Large intestine (tissue), 3 donors: ENCODE measurements around the gene GID8. TPM values are rescaled to one million over a fixed set of nuclear protein-coding genes. Genes with fewer than 3 reads are reported as not detected.

Experiments used
- DNase-seq, 2 donors: peaks; one replicate each; pipeline versions ENCODE4 v3.0.0 to v3.0.0-alpha.2; 2013
- H3K27ac ChIP-seq: one replicate; pipeline ENCODE4 v1.5.1; 2013; ENCODE audit warnings: low read length
- H3K27me3 ChIP-seq: 2 replicates; pipeline ENCODE4 v1.6.1; 2013; ENCODE audit warnings: low read length; ENCODE audit not compliant: control insufficient read depth, insufficient read depth
- H3K36me3 ChIP-seq: 2 replicates; pipeline ENCODE4 v1.6.1; 2013; ENCODE audit warnings: low read length; ENCODE audit not compliant: control insufficient read depth, insufficient read depth
- H3K4me1 ChIP-seq: one replicate; pipeline ENCODE4 v1.6.1; 2013; ENCODE audit warnings: low read length; ENCODE audit not compliant: control insufficient read depth, insufficient read depth
- H3K4me3 ChIP-seq: one replicate; pipeline ENCODE4 v1.5.1; 2013; ENCODE audit warnings: low read length
- H3K9me3 ChIP-seq: one replicate; pipeline ENCODE4 v1.6.1; 2013; ENCODE audit warnings: mild to moderate bottlenecking, low read depth, low read length, moderate library complexity; ENCODE audit not compliant: control insufficient read depth
- WGBS: methylation state at CpG from one replicate; pipeline ENCODE4 v1.1.5; 2013; ENCODE audit warnings: low lambda C conversion rate; ENCODE audit not compliant: insufficient coverage; 5-methylcytosine and 5-hydroxymethylcytosine counted together
- polyA plus RNA-seq: library from polyadenylated mRNA; unstranded; fragments of 120-200 nt; gene quantifications from one replicate; pipeline ENCODE4 v1.2.1, GENCODE V29; 2013

The GID8 gene
- polyA plus RNA-seq, 1 donor: 32.2 TPM

GRCh38 chr20:62931464-62931863 is 6.5 kb upstream of the GID8 start:
- WGBS: 100% methylated on average over 2 of the region's 9 CpGs
- Histone ChIP-seq H3K27me3 (no peaks in the 10 kb centered on the region), H3K27ac (no peak overlapping the region), H3K4me1 (peaks cover 23% of the 10 kb centered on the region), H3K9me3 (no peaks in the 10 kb centered on the region), H3K4me3 (no peak overlapping the region), H3K36me3 (peaks cover 18% of the 10 kb centered on the region)
- no peak for DNase-seq

GRCh38 chr20:62933966-62934365 is 4.0 kb upstream of the GID8 start:
- no peaks in the 10 kb centered on the region for H3K27me3 ChIP-seq
- DNase-seq: no peak
- no CpG with 5 or more reads among the region's 3 CpGs for WGBS
- H3K36me3 ChIP-seq: peaks cover 18% of the 10 kb centered on the region
- H3K4me1 ChIP-seq: peaks cover 4% of the 10 kb centered on the region
- no peak overlapping the region for H3K4me3 ChIP-seq
- no peaks in the 10 kb centered on the region for H3K9me3 ChIP-seq
- no peak overlapping the region for H3K27ac ChIP-seq

GRCh38 chr20:62935204-62935967 is 2.6 kb upstream of the GID8 start:
- WGBS: 88% methylated on average over 5 of the region's 12 CpGs
- no peak overlapping the region for H3K4me3 ChIP-seq

DNA sequence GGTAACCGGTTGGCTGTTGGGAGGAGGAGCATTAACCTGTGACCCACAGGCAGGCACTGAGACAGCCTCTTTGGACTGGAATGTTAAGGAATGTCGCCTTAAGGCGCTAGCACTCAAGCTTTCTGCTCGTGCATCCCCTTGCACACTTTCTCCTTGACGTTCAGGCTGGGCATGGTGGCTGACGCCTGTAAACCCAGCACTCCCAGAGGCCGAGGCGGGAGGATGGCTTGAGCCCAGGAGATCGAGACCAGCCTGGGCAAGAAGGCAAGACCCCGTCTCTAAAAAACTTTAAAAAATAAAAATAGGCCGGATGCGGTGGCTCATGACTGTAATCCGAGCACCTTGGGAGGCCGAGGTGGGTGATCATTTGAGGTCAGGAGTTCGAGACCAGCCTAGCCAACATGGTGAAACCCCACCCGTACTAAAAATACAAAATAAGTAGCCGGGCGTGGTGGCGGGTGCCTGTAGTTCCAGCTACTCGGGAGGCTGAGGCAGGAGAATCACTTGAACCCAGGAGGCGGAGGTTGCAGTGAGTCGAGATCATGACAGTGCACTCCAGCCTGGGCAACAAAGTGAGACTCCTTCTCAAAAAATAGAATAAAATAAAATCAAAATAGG is 1.9 kb upstream of the GID8 start:
- no peak for DNase-seq
- Histone ChIP-seq H3K27ac (no peak overlapping the region), H3K9me3 (no peaks in the 10 kb centered on the region), H3K27me3 (no peaks in the 10 kb centered on the region), H3K4me1 (peaks cover 11% of the 10 kb centered on the region), H3K36me3 (peaks cover 25% of the 10 kb centered on the region), H3K4me3 (peak overlapping the region; percentile 97)
- WGBS: no CpG with 5 or more reads among the region's 22 CpGs

More at GRCh38 chr20:62935204-62935967, 2.6 kb upstream of the GID8 start:
- Histone ChIP-seq H3K36me3 (peaks cover 21% of the 10 kb centered on the region), H3K27ac (no peak overlapping the region), H3K9me3 (no peaks in the 10 kb centered on the region), H3K4me1 (peaks cover 11% of the 10 kb centered on the region), H3K27me3 (no peaks in the 10 kb centered on the region)
- no peak for DNase-seq

GRCh38 chr20:62937268-62938104 is 461 bp upstream of the GID8 start:
- WGBS: no CpG with 5 or more reads among the region's 92 CpGs
- DNase-seq: peak; percentile 98
- H3K9me3 ChIP-seq: no peaks in the 10 kb centered on the region
- H3K4me1 ChIP-seq: peaks cover 11% of the 10 kb centered on the region
- peaks cover 32% of the 10 kb centered on the region for H3K36me3 ChIP-seq
- peak overlapping the region; percentile 97 for H3K4me3 ChIP-seq
- H3K27me3 ChIP-seq: no peaks in the 10 kb centered on the region
- H3K27ac ChIP-seq: peak overlapping the region; percentile 93

DNA sequence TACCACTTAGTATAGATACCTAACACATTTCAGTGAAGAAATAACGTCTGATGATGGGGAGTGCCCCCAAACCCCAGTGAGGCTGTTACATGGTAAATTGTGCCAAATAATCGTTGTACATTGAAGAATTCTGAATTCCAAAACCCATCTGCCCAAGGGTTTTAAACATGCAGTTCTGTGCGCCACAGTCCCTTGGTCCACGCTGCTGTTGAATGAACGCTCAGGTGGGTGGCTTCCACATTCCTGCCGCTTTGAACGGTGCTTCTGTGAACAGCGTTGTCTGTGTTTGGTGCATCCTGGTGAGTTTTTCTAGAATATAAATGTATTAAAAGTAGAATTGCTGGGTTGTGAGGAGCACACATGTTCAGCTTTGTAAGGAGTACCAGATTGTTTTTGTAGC is 2.9 kb downstream of the GID8 start:
- Histone ChIP-seq H3K36me3 (peaks cover 50% of the 10 kb centered on the region), H3K27ac (no peak overlapping the region), H3K4me1 (peaks cover 9% of the 10 kb centered on the region), H3K27me3 (no peaks in the 10 kb centered on the region), H3K9me3 (no peaks in the 10 kb centered on the region), H3K4me3 (no peak overlapping the region)
- no peak for DNase-seq
- no CpG with 5 or more reads among the region's 8 CpGs for WGBS

DNA sequence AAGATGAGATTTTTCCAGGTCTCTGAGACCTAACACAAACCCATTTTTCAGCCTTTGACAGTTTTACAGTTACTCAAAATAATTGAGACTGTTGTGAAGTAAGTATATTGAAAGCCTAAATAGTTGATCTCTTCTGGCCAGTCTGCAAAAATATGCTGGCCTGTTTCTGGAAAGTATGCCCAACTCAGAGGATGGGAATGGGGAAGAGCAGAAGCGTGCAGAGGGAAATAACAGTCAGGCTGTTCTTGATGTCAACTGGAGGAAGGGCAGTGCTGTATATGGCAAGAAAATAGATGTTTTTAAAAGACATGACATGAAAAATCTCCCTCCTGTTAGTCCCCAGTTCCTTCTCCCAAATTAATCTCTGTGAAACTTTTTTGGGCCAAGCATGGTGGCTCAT is 3.8 kb downstream of the GID8 start:
- Histone ChIP-seq H3K36me3 (peaks cover 57% of the 10 kb centered on the region), H3K27ac (no peak overlapping the region), H3K9me3 (no peaks in the 10 kb centered on the region), H3K4me3 (no peak overlapping the region), H3K4me1 (peaks cover 8% of the 10 kb centered on the region), H3K27me3 (no peaks in the 10 kb centered on the region)
- DNase-seq: no peak
- WGBS: no CpG with 5 or more reads among the region's 1 CpG

- Histone ChIP-seq H3K27me3 (no peaks in the 10 kb centered on the region), H3K27ac (no peak overlapping the region), H3K9me3 (no peaks in the 10 kb centered on the region), H3K4me3 (no peak overlapping the region), H3K36me3 (peaks cover 62% of the 10 kb centered on the region), H3K4me1 (peaks cover 8% of the 10 kb centered on the region)
- no CpG with 5 or more reads among the region's 2 CpGs for WGBS
- no peak for DNase-seq
These were observed 4.5 kb downstream of the GID8 start for GRCh38 chr20:62942456-62942855.

DNA sequence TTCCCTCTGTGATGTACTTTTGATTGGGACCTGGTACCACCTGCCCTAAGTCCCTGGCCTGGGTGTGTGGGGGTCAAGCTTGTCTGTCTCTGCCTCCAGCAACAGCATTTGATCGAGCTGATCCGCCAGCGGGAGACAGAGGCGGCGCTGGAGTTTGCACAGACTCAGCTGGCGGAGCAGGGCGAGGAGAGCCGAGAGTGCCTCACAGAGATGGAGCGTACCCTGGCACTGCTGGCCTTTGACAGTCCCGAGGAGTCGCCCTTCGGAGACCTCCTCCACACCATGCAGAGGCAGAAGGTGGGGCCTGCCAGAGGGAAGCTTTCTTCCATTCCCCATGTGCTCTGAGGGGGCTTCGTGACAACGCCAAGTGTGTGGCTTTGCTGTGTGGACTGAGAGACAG is 5.4 kb downstream of the GID8 start:
- Histone ChIP-seq H3K36me3 (peaks cover 68% of the 10 kb centered on the region), H3K27me3 (no peaks in the 10 kb centered on the region), H3K9me3 (no peaks in the 10 kb centered on the region), H3K27ac (no peak overlapping the region), H3K4me3 (no peak overlapping the region), H3K4me1 (peaks cover 8% of the 10 kb centered on the region)
- DNase-seq: no peak
- WGBS: no CpG with 5 or more reads among the region's 14 CpGs

DNA sequence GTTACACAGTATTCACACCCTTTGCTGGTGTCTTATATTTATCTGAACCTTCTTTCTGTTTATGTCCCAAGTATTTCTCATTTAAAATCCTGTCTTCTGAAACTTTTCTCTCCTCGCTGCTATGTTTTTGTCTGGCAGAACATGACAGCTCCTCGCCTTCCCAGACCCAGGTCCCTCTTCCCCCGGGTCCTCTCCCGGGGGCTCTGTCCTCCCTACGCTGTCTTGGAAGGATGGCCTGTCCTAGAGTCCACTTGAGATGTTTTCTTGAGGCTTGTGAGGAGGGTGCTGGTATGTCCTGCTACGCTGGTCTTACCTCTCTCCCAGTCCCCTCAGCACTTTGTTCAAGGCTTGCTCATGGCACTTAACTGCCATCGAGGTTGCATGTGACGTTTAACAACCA is 6.2 kb downstream of the GID8 start:
- no peak overlapping the region for H3K4me3 ChIP-seq
- H3K27me3 ChIP-seq: no peaks in the 10 kb centered on the region
- WGBS: no CpG with 5 or more reads among the region's 8 CpGs
- no peaks in the 10 kb centered on the region for H3K9me3 ChIP-seq
- peaks cover 74% of the 10 kb centered on the region for H3K36me3 ChIP-seq
- no peak overlapping the region for H3K27ac ChIP-seq
- peaks cover 8% of the 10 kb centered on the region for H3K4me1 ChIP-seq
- DNase-seq: no peak
